Skeletal muscle satellite cell (primary cell): Measurements from ENCODE around the gene GIMD1.
"Not testable (repeated sequence)": the region's sequence is repeated elsewhere in the genome, so short reads cannot be mapped to it uniquely, and the experiment has no call there.

Source experiments
- H3K27me3 ChIP-seq: 2 replicates; pipeline ENCODE4 v1.7.0; 2013; ENCODE audit warnings: low read length; ENCODE audit not compliant: control insufficient read depth, insufficient read depth
- H3K36me3 ChIP-seq: 2 replicates; pipeline ENCODE4 v1.7.0; 2013; ENCODE audit warnings: mild to moderate bottlenecking, control low read depth, low read length; ENCODE audit not compliant: insufficient read depth
- H3K4me1 ChIP-seq: 2 replicates; pipeline ENCODE4 v1.7.0; 2013; ENCODE audit warnings: low read length; ENCODE audit not compliant: control insufficient read depth, insufficient read depth
- H3K4me2 ChIP-seq: 2 replicates; pipeline ENCODE4 v1.7.0; 2013; ENCODE audit warnings: mild to moderate bottlenecking, low read length
- H3K4me3 ChIP-seq: 2 replicates; pipeline ENCODE4 v1.7.0; 2013; ENCODE audit warnings: low read length
- H3K9ac ChIP-seq: 2 replicates; pipeline ENCODE4 v1.7.0; 2013; ENCODE audit warnings: mild to moderate bottlenecking, low read depth, low read length, moderate library complexity
- H3K9me3 ChIP-seq: replicated peaks from 2 replicates; pipeline ENCODE4 v1.7.0; 2013; ENCODE audit warnings: mild to moderate bottlenecking, control low read depth, low read length

Gene GIMD1

GRCh38 chr4:106323119-106323518 is 45.5 kb downstream of the GIMD1 start:
- Histone ChIP-seq H3K27me3 (no peaks in the 10 kb centered on the region), H3K4me1 (peaks cover 8% of the 10 kb centered on the region), H3K9ac (no peak overlapping the region)

GRCh38 chr4:106321814-106322213 is 46.8 kb downstream of the GIMD1 start:
- not testable (repeated sequence) for H3K27me3 ChIP-seq, H3K4me2 ChIP-seq, H3K4me3 ChIP-seq

More at GRCh38 chr4:106323119-106323518, 45.5 kb downstream of the GIMD1 start:
- no peak overlapping the region for H3K4me3 ChIP-seq
- peaks cover 14% of the 10 kb centered on the region for H3K36me3 ChIP-seq
- no peaks in the 10 kb centered on the region for H3K9me3 ChIP-seq
- H3K4me2 ChIP-seq: no peak overlapping the region

DNA sequence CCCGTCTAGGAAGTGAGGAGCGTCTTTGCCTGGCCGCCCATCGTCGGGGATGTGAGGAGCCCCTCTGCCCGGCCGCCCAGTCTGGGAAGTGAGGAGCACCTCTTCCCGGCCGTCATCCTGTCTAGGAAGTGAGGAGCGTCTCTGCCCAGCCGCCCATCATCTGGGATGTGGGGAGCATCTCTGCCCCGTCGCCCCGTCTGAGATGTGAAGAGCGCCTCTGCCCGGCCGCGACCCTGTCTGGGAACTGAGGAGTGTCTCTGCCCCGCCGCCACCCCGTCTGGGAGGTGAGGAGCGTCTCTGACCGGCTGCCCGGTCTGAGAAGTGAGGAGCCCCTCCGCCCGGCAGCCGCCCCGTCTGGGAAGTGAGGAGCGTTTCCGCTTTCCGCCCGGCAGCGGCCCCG is 47.4 kb downstream of the GIMD1 start:
- H3K4me1 ChIP-seq: peaks cover 18% of the 10 kb centered on the region
- H3K4me3 ChIP-seq, H3K27me3 ChIP-seq, H3K36me3 ChIP-seq, H3K4me2 ChIP-seq, H3K9ac ChIP-seq, H3K9me3 ChIP-seq: not testable (repeated sequence)

More at GRCh38 chr4:106321814-106322213, 46.8 kb downstream of the GIMD1 start:
- not testable (repeated sequence) for H3K9me3 ChIP-seq, H3K36me3 ChIP-seq, H3K9ac ChIP-seq
- peaks cover 18% of the 10 kb centered on the region for H3K4me1 ChIP-seq

- no peak overlapping the region for H3K9ac ChIP-seq
- no peak overlapping the region for H3K4me2 ChIP-seq
- no peak overlapping the region for H3K4me3 ChIP-seq
- H3K27me3 ChIP-seq: no peaks in the 10 kb centered on the region
- H3K9me3 ChIP-seq: no peaks in the 10 kb centered on the region
- H3K4me1 ChIP-seq: peaks cover 15% of the 10 kb centered on the region
- H3K36me3 ChIP-seq: no peaks in the 10 kb centered on the region
These were observed 48.3 kb downstream of the GIMD1 start for GRCh38 chr4:106320235-106320634.

GRCh38 chr4:106318511-106318910 is 50.1 kb downstream of the GIMD1 start:
- no peaks in the 10 kb centered on the region for H3K9me3 ChIP-seq
- no peaks in the 10 kb centered on the region for H3K27me3 ChIP-seq
- H3K9ac ChIP-seq: no peak overlapping the region
- peak overlapping the region; percentile 85 for H3K4me2 ChIP-seq
- H3K4me1 ChIP-seq: peaks cover 23% of the 10 kb centered on the region
- H3K36me3 ChIP-seq: no peaks in the 10 kb centered on the region
- H3K4me3 ChIP-seq: no peak overlapping the region

- Histone ChIP-seq H3K27me3 (no peaks in the 10 kb centered on the region), H3K9me3 (no peaks in the 10 kb centered on the region), H3K4me1 (peaks cover 28% of the 10 kb centered on the region), H3K36me3 (no peaks in the 10 kb centered on the region), H3K9ac (peak overlapping the region; percentile 96), H3K4me2 (peak overlapping the region; percentile 85), H3K4me3 (peak overlapping the region; percentile 95)
These were observed 50.8 kb downstream of the GIMD1 start for GRCh38 chr4:106317815-106318214.

- Histone ChIP-seq H3K4me1 (peaks cover 35% of the 10 kb centered on the region), H3K4me3 (peak overlapping the region; percentile 95), H3K27me3 (no peaks in the 10 kb centered on the region), H3K9me3 (no peaks in the 10 kb centered on the region), H3K9ac (peak overlapping the region; percentile 96), H3K36me3 (no peaks in the 10 kb centered on the region), H3K4me2 (peak overlapping the region; percentile 85)
These were observed 51.7 kb downstream of the GIMD1 start for GRCh38 chr4:106316773-106317409.

- no peaks in the 10 kb centered on the region for H3K9me3 ChIP-seq
- H3K4me2 ChIP-seq: peak within 1 kb of the TSS; percentile 85
- H3K4me3 ChIP-seq: peak within 1 kb of the TSS; percentile 95
- no peaks in the 10 kb centered on the region for H3K36me3 ChIP-seq
- peaks cover 41% of the 10 kb centered on the region for H3K4me1 ChIP-seq
- peak within 1 kb of the TSS; percentile 96 for H3K9ac ChIP-seq
- H3K27me3 ChIP-seq: no peaks in the 10 kb centered on the region
These were observed 52.4 kb downstream of the GIMD1 start, which contains the start of the genes AIMP1 and TBCK for GRCh38 chr4:106315968-106316772. TSS of gene AIMP1 (plus strand) at chr4:106316550. CDS start at chr4:106325010, 8,460 bp downstream. TSS of gene TBCK (minus strand) at chr4:106316209. CDS start at chr4:106308960, 7,249 bp downstream.

GRCh38 chr4:106315476-106315967 is 53.1 kb downstream of the GIMD1 start:
- Histone ChIP-seq H3K9me3 (no peaks in the 10 kb centered on the region), H3K9ac (peak overlapping the region; percentile 96), H3K27me3 (no peaks in the 10 kb centered on the region), H3K4me2 (peak overlapping the region; percentile 85), H3K4me3 (peak overlapping the region; percentile 95), H3K4me1 (peaks cover 44% of the 10 kb centered on the region), H3K36me3 (no peaks in the 10 kb centered on the region)

DNA sequence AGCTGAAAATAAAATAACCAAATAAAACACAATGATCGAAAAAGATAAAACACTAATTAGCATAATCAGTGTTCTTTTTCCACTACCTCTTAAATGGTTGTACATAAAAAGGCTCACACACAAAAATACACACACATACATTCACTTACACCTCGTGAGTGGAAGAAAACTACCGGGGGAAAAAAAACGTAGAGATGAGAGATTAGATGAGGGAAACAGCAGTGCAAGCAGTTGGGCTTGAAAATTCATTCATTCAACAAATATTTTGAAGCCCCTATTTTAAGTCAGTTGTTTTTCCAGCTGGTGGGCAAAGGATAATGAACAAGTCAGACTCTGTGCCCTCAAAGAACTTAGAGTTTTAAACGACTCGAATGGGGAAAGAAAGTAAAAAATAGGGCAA is 53.6 kb downstream of the GIMD1 start:
- Histone ChIP-seq H3K4me3 (peak overlapping the region; percentile 95), H3K36me3 (no peaks in the 10 kb centered on the region), H3K9me3 (no peaks in the 10 kb centered on the region), H3K27me3 (no peaks in the 10 kb centered on the region), H3K4me1 (peaks cover 45% of the 10 kb centered on the region), H3K4me2 (peak overlapping the region; percentile 85), H3K9ac (peak overlapping the region; percentile 96)

DNA sequence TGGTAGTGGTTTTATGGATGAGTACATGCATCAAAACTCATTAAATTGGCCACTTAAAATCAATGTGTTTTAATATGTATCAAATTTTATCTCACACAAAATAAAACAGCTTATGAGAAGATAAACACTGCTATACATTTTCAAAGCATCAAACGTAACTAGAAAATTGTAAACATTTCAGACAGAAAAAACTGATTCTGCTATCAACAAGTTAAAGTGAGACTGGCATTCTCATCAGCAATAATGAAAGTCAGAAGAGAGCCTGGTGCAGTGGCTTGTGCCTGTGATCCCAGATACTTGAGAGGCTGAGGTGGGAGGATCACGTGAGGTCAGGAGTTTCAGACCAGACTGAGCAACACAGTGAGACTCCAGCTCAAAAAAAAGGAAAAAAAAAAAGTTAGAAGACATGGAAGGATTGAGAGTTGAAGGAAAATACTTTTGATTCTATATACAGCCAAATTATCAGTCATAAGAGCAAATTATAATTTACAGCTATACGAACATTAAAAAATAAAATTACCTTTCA is 55.5 kb downstream of the GIMD1 start:
- H3K27me3 ChIP-seq: no peaks in the 10 kb centered on the region
- H3K9me3 ChIP-seq: no peaks in the 10 kb centered on the region
- peak overlapping the region; percentile 24 for H3K4me3 ChIP-seq
- H3K9ac ChIP-seq: peak overlapping the region; percentile 69
- peaks cover 42% of the 10 kb centered on the region for H3K4me1 ChIP-seq
- H3K4me2 ChIP-seq: peak overlapping the region; percentile 53
- no peaks in the 10 kb centered on the region for H3K36me3 ChIP-seq
